ENCODE measurements around the gene SLC40A1.

Gene SLC40A1

DNA sequence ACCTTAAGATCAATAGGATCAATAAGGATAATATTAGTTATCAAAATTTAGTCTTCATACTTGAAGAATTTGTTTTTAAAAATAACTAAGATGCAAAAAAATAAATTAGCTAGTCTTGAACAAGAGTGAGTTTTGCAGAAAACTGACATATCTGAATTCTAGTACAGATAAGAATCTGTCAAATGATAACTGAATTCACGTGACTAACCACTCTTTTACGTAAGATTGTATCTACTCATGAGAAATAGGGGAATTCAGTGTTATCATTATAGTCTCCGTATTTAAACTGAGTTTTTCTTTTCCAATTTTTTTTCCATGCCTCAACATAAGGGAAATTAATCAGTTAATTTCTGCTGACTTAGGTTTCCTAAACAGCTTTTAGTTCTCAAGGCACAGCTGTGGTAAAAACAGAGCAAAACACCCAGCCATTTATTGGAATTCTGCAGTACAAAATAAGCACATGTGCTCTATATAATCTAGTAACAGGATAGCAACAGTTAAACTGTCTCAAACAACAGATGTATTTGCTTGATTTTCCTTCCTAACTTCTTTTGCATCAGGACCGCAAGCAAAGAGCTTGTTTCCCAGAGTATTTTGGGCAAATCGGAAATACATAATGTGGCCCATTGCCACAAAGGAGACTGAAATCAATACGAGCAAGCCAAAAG, 19.1 kb downstream of the SLC40A1 start:
- DNase-seq: no peak

DNA sequence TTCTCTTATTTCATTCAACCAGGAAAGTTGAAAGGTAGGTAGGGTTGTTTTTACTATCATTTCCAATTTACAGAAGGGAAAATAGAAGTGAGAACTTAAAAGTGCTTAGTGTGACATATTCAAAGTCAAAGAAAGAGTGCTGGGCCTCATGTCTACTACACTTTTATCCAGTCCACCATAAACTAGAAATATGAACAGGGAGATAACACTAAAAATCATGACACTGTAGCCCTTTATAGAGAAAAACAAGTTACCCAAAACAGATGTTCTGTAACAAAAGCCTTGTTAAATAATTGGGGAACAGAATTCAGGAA, 20.4 kb downstream of the SLC40A1 start:
- DNase-seq: no peak

DNA sequence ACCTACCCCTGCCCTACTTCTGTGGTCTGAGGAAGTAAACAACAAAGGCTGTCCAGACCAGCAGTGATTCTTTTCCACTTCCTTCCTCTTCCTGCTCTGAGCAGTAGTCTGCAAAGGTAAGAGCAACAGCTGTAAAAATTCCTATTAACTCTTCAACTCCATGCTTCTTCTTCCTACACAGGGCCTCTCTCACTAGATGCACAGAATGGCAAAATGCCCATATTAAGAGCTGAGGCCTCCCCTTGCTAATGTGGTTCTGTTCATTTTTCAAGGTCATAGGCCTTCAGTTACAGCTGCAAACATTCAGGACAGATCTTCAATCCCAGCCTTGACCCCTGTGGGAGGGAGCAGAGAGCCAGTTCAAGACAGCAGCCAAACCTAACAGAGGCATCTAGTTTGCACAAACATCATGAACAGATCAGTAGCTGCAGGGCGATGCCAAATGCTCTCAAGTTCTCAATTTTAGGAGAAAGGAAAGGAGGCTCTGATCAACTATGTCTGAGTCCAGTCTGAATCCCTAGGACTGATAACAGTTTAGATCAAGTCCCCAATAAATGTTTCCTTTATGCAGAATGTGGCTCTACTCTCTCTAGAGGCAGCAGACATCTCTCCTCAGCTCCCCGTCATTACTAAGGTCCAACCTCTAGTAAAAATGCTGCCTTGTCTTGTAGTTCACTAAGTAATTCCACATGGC, 20.9 kb downstream of the SLC40A1 start:
- DNase-seq: no peak

DNA sequence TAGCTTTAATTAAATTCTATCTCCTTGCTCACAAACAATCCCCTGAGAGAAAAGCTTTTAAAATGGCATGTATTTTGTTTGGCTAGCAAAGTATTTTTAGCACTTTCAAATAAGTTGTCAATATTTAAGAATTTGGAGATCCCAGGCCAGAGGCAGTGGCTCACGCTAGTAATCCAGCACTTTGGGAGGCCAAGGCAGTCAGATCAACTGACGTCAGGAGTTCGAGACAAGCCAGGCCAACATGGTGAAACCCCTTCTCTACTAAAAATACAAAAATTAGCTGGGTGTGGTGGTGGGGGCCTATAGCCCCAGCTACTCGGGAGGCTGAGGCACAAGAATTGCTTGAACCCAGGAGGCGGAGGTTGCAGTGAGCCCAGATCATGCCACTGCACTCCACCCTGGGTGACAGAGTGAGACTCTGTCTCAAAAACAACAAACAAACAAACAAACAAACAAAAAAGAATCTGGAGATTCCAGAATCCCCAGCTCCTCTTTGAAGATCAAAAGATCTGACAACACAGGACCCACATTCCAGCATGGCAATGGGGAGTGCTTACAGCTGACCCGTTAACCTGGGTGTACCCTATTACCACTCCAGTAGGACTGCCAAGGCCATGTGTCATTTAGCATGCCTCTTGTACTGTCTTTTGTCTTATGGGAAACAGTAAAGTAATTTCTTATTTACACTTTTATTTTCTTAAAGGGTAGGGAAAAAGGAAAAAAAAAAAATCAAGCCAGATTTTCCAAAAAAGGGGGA, 21.9 kb downstream of the SLC40A1 start:
- DNase-seq: no peak

DNA sequence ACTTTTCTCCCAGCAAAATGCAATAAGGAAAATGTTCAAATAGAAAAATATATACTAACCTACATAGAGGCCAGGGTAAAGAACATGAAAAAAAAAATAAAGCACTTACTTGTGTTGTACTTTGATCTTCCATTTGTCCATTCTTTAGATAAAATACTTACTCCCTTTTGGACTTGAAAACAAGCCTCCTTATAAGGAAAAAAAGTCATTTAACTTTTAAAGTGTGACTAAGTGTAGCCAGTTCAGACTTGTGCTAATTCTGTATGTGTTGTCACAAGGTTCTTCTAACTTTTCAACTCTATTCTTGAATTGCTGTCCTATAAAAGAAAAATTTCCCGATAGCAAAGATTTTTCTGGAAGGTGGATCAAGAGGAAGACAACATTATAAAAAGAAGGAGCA, 23.2 kb downstream of the SLC40A1 start:
- DNase-seq: no peak

DNA sequence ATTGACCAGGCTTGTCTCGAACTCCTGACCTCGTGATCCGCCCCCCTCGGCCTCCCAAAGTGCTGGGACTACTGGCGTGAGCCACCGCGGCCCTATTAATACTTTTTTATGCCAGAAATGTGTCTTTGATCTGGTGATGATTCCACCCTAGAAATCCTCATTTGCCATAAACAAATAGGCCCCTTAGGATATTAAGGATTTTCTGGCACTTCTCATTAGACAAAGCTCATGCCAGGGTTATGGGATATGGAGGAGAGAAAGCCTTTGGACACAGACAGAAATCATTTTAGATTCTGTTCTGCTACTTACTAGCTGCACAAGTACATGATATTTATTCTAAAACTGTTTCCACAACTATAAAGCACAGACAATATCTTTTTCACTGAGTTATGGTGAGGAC, 24.1 kb downstream of the SLC40A1 start:
- DNase-seq: no peak

DNA sequence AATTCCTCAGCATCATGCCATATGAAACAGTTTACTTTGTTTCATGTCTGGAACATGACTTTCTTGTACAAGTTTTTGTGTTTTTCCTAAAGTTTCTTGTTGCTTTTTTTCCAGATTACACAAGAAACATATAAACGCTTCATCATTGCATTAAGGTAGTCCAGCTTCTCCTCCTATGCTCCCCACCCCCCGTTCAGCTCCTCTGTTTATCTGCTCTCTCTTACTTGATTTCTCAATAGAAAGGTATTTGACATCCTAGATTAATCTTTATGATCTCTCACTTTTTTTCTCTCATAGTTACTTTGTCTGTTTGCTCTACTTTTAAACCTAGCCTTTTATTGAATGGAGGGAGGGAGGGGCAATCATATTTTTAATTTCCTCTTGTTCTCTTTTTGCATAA, 25.4 kb downstream of the SLC40A1 start:
- no peak for DNase-seq

DNA sequence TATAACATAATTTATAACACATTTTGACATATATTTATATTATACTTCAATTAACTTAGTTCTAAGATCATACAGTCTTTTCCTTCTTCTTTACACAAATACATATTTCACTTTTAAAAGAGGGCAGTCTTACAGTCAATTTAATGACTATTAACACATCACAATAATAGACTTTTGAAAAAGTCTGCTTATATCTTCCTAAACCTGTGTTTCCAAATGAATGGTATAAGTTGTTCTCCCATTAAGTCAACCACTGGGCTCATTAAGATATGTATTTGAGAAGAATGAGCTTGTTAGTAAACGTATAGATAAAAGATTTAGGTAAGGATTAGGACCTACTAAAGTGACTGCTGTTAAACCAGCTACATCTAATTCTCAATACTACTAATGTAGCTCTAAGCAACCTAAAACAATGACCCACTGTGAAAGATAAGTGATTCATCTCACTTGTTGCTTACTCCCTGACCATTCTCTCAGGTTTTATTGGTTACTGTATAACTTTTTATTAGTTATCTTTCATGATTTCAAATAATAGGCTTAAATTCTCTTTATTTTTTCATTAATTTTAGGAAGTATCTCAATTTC, 27.0 kb downstream of the SLC40A1 start:
- no peak for DNase-seq

DNA sequence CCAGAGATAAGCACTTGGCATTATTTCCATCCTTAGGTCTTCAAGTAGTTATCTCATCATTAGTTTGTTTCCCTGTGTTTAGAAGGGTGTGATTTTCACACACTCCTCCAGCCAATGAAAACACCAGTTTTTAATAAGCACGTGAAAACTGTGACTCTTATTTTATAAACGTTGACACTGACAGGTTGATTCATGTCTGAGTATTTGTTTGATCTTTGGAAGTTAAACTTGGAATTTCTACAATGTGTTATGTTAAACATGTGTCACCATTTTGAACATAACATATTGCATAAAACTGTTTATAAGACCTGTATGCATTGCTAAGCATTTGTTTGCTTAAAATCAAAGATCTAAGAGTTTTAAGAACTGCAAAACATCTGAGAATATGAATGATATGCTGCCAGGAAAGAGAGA, 27.6 kb downstream of the SLC40A1 start:
- DNase-seq: no peak

DNA sequence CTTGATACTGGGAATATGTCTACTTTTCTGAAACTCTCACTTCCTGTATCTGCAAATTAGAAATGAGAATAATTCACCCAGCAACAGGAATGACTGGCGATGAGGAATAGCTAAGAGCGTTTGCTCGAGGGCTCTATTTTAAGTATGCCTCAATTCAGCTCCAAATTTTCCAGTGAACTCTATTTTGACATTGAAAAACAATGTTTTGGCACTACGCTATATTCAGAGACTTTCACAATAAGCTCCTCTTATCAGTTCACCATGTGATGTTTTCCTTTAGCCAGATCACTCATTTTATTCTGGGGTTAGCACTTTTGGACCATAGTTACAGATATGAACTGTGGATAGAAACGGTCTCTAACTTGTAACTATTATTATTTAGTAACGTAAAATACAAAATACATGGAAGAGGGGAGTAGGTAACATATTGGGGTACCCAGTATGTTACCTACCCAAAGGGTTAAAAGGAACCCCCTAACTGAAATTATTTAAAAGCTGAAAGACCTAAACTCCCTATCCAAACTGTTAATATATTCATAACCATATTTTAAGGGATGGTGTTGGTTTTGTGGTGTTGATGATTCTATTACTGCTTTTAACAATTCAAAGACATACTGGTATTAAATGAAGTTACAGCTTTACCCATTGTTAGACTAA, 28.1 kb downstream of the SLC40A1 start:
- DNase-seq: no peak

DNA sequence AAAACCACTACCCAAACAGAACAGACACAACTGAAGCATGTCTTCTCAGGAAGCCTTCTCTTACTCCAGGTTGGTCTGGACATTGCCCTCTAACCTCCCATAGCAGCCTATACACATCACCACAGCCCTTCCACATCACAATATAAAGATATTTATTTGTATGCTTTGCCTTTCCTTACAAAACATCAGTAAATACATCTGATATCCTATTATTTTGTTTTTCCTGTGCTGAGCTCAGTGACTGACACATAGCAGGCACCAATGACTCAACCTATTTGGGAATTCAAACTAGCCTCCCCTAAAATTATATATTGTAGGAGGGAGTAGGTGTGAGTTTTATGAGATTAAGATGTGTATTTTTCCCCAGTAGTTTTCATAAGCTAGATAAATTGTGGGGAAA, 28.8 kb downstream of the SLC40A1 start:
- DNase-seq: no peak

DNA sequence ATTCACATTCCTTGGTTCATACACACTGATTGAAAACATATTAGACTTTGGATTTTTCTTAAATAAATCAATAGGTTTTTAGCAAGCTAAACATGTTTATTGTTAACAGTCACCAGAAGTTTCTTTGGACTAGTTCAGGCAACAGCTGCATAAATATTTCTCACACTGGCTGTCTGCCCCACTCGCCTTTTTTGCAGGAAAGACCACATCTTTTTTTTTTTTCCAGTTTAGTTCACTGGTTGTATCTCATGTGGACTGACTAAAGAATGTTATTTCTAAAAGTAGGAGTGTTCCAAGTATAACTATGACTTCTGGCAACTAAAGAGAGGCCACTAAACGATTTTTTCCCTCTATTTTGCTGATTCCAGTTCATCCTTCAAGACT, 31.1 kb downstream of the SLC40A1 start:
- no peak for DNase-seq

DNA sequence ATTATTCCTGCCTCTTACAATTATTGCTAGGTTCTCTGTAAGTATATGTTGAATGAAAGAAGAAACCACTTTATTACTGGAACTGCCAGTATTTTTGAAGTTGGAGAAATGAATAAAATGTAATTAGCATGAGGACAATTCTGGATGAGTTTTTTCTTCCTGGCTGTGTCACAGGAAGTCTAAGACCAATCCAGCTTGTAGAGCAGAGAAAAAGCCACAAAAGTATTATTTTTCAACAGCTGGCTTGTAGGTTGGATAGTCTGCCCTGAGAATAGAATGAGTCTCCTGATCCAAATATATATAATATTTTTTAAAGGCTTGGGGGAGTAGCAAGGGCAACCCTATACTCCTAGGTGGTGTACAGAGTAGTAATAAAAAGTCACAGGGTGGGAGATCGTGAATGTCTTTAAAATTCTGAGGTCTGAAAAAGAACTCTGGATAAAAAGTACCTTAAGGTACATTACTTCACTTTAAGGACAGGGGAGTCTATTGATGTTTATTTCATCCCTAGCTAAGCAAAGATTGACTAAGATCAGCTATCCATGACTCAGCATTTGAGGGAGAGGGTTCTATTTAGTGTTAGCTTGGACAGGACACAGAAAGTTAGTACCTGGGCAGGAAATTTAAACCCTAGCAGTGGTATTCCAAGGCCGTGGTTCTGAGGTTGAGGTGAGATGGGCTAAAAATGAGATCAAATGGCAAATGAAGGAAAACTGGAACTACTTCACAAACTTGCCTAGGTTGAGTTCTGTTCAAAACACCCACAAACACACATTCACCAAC, 31.7 kb downstream of the SLC40A1 start:
- no peak for DNase-seq

DNA sequence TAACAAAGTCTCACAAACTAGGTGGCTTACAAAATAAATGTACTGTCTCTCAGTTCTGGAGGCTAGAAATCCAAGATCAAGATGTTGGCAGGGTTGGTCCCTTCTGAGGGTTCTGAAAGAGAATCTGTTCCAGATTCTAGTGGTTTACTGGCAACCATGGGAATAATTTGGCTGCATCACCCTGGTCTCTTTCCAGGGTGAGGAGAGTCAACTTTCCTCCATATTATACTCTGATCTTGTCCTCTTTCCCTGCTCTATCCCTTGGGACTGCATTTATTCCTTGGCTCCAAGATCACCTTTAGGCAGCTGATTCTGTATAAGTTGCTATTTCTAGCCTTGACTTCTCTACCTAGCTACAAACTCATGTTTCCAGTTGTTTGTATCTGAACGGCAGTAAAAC, 35.2 kb downstream of the SLC40A1 start:
- no peak for DNase-seq

DNA sequence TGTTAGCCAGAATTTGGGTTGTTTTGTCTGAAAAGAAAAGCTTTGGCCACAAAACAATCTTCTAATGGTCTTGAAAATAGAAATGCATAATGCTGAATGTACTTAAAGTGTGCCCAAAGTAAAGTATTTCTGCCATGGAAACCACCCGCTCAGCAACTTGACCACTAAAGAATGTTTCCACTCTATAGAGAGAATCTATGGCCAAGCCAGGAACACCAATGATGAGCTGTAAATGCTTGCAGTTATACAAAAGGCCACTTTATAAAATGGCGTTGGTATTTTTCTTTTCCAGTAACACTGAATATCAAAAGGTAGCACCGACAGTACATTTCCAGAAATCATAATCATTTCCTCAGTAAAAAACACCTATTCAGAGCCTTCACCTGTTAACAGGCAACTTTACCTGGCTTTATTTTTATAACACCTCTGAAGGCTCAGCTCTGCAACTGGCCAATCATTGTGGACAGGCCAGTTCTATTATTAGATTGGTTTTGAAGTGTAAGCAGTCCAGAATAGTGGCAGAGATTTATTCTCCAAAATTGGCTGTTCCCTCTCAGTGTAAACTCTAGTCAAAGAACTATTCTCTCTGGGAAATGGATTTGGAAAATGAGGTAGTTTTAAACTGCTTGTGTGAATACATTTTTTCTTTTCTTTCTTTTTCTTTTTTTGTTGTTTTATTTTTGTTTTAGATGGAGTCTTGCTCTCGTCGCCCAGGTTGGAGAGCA, 36.1 kb downstream of the SLC40A1 start:
- DNase-seq: no peak

DNA sequence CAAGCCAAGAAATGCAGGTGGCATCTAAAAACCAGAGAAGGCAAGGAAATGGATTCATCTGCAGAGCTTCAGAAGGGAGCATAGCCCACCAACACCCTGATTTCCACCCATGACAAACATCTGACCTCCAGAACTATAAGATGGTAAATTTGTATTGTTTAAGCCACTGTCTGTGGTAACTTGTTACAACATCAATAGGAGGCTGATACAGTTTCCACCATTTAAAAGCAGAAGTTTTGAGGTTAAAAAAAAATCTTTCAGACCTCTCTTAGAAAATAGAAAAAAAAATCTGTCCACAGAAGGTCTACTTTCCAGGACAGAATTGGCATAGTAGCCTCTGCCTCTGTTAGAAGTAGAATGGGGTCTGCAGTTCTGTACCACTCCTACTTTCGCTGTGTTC, 37.2 kb downstream of the SLC40A1 start:
- DNase-seq: no peak

DNA sequence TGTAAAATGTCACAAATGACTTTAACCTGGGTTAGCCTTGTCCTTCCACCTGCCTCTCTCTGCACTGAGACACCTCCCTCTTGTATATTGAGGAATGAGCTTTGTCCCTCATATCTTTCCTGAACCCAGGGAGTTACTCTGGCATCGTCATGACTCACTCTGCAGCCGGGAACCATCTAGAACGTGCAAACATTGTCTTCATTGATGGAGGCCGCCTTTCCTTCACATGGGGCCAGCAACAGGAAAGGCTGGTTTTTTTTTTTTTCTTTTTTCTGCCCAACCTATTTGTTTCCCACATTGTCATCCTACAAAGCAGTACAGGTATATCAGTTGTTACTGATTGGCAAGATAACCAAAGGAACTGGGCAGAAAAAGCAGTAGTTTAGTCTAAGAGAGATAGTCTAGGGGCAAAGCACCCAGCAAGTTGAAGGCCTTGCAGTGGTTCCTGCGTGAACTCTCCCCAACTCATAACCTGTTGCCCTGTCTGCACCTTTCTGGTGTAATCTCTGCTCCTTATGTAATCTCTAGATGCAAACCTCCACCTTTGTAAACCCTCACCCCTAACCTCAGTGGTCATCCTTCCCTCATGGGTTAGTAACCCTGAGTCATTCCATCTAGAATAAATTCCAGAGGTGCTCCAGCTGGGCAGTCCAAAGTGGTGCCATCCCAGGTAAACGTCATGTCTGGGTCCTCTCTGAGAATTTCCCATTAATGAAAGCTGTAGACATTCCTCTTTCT, 38.3 kb downstream of the SLC40A1 start:
- no peak for DNase-seq

DNA sequence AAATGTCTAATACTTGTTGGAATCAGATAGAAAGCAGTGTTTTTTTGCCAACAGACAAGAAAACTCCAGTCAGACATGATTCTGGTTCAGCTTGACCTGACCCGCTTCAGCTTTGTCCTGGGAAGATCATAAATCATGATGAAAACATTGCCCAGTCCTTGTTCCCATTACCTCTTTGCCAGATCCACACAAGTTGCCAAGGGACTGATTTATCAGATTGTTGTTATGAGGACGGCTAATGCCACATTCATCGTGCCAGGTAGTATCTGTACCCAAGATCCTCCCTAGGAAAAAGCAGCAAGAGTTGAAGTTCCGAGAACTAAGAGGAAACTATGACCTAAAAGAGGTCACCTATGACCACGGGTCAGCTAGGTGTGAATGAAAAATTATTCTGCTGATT, 39.0 kb downstream of the SLC40A1 start:
- no peak for DNase-seq

DNA sequence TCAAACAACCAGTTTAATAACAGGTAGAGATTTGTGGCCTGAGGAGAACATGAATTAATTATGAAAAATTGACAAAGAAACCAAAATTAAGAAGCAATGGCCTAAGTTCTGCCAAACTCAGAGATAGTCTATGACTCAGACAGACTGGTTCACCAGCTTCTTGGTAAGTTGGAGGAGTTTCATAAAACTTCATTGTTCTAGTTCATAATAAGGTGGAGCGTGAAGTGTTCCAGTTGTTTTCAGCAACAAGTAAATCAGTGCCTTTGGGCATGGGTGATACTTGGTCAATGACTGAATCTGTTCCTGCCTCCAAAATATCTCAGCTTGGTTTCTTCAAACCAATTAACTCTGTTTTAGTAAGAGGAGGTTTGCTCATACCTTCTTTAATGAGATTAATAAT, 40.0 kb downstream of the SLC40A1 start:
- no peak for DNase-seq

DNA sequence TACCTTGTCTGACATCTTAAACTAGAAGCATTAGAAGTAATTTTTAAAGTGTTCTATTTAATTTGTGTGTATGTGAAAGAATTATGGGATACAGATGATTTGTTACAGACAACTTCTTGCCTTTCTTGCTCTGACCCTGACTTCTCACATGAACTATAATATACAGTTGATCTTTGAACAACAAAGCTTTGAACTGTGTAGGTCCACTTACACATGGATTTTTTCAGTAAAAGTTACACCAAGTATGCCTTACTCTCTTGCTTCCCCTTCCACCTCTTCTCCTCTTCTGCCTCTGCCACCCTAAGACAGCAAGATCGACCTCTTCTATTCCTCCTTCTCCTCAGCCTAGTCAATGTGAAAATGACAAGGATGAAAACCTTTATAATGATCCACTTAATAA, 42.2 kb downstream of the SLC40A1 start:
- no peak for DNase-seq

DNA sequence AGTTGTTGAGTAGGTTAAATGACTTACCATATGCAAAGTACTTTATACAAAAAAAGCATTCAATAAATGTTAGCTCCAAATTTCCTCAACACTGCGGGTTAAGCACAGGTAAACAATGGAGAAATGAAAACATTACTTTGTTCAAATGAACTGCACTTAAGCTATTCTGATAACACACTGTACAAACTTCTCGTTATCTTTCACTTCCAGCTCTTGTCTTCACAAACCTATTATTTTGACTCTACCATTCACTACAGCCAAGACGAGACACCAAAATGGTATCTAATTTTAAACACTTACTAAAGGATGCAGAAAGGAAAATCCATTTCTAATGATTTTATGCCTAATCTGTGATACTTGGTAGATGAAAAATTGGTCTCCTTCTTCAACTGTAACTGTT, 43.8 kb downstream of the SLC40A1 start:
- DNase-seq: no peak

Data from activated naive CD4-positive, alpha-beta T cell treated with anti-CD3 and anti-CD28 coated beads, Interleukin-2, amount 50 U/mL, for 16 hours (primary cell).